T-cell (primary cell): ENCODE measurements around the gene KRTAP1-1. TPM values are rescaled to one million over a fixed set of nuclear protein-coding genes. Genes with fewer than 3 reads are reported as not detected.
A peak's percentile ranks its signal among the peaks of the same experiment; 100 is the strongest.

Source experiments
- ATAC-seq, 4 experiments: fragments of 200-7000 bp in 3 of 4; fragments of 150-1000 bp in 1 of 4; cut with Tn5 transposase; replicated peaks in 1 of 4; 1 replicate in 3 of 4; 2 replicates in 1 of 4; pipeline ENCODE4 v1.10.0; 2021; ENCODE audit warnings: moderate library complexity in 3 of 4, mild to moderate bottlenecking in 2 of 4, moderate number of reproducible peaks in 1 of 4
- CTCF ChIA-PET, 2 donors: fragments of 300-600 bp; sonication (Branson Sonifier 250); formaldehyde crosslinking; loops; one replicate each; lab custom pipeline; 2022; ENCODE audit warnings: antibody characterized with exemption in 2 of 2; lab: Charles Lee
- POLR2A ChIA-PET, 2 donors: fragments of 300-600 bp; sonication (Branson Sonifier 250); formaldehyde crosslinking; loops; one replicate each; lab custom pipeline; 2022; ENCODE audit warnings: antibody characterized with exemption in 2 of 2; lab: Charles Lee
- DNase-seq, 35 experiments: peaks; one replicate each; pipeline versions ENCODE4 v3.0.0 to v3.0.0-alpha.2; 2013 to 2023
- H3K27ac ChIP-seq: one replicate; pipeline ENCODE4 v1.5.1; 2013; ENCODE audit warnings: low read length
- H3K27me3 ChIP-seq, 2 experiments: replicated peaks in 1 of 2; 1 replicate in 1 of 2; 2 replicates in 1 of 2; pipeline versions ENCODE4 v1.6.1 to v1.7.0; 2013; ENCODE audit warnings: low read length in 1 of 2, mixed read lengths in 1 of 2; ENCODE audit not compliant: control insufficient read depth in 2 of 2, insufficient read depth in 2 of 2; ENCODE audit errors: extremely low read depth in 1 of 2
- H3K36me3 ChIP-seq, 2 donors: 1 replicate in 1 of 2; 2 replicates in 1 of 2; pipeline versions ENCODE4 v1.6.1 to v1.7.0; 2013; ENCODE audit warnings: low read length in 1 of 2; ENCODE audit not compliant: control insufficient read depth in 2 of 2, insufficient read depth in 1 of 2; ENCODE audit errors: extremely low read depth in 1 of 2
- H3K4me1 ChIP-seq, 2 experiments: 1 replicate in 1 of 2; 2 replicates in 1 of 2; pipeline versions ENCODE4 v1.6.1 to v1.7.0; 2013; ENCODE audit warnings: low read length in 2 of 2, mixed read lengths in 1 of 2; ENCODE audit not compliant: insufficient read depth in 2 of 2, control insufficient read depth in 1 of 2; ENCODE audit errors: extremely low read depth in 1 of 2
- H3K4me3 ChIP-seq, 2 donors: 1 replicate in 1 of 2; 2 replicates in 1 of 2; pipeline versions ENCODE4 v1.5.1 to v1.7.0; 2013; ENCODE audit warnings: mild to moderate bottlenecking in 2 of 2, low read length in 1 of 2, moderate library complexity in 1 of 2; ENCODE audit not compliant: control insufficient read depth in 1 of 2; ENCODE audit errors: extremely low read depth in 1 of 2
- H3K9me3 ChIP-seq: 2 replicates; pipeline ENCODE4 v1.7.0; 2013
- H3K27ac Mint-ChIP-seq, 2 donors: one replicate each; pipeline ENCODE4 v1.8.0; 2020 to 2021; ENCODE audit warnings: mild to moderate bottlenecking in 2 of 2, mixed read lengths in 2 of 2
- H3K27me3 Mint-ChIP-seq, 2 donors: one replicate each; pipeline ENCODE4 v1.8.0; 2021 to 2022; ENCODE audit warnings: mixed read lengths in 2 of 2
- H3K36me3 Mint-ChIP-seq: one replicate; pipeline ENCODE4 v1.8.0; 2021; ENCODE audit warnings: mixed read lengths
- H3K4me1 Mint-ChIP-seq, 3 donors: one replicate each; pipeline ENCODE4 v1.8.0; 2020 to 2022; ENCODE audit warnings: mixed read lengths in 3 of 3, mild to moderate bottlenecking in 1 of 3
- H3K4me3 Mint-ChIP-seq, 3 donors: one replicate each; pipeline ENCODE4 v1.8.0; 2020 to 2022; ENCODE audit warnings: mild to moderate bottlenecking in 3 of 3, mixed read lengths in 3 of 3, moderate library complexity in 3 of 3
- H3K9me3 Mint-ChIP-seq, 3 donors: one replicate each; pipeline ENCODE4 v1.8.0; 2020 to 2022; ENCODE audit warnings: mixed read lengths in 3 of 3
- WGBS: methylation state at CpG from one replicate; pipeline ENCODE4 v1.1.5; 2013; ENCODE audit warnings: missing lambda C conversion rate; ENCODE audit not compliant: insufficient coverage; 5-methylcytosine and 5-hydroxymethylcytosine counted together
- total RNA-seq, 35 experiments: library from RNA in 6 of 35; stranded (reverse) in 6 of 35; fragments of 120-200 nt in 1 of 35; gene quantifications; one replicate each; pipeline versions ENCODE4 v1.2.1 to v1.2.4 and lab custom pipeline; 2013 to 2026

Gene KRTAP1-1
- total RNA-seq, 5 donors from 2014 or later (not counting 1 experiment from before 2014, with no cell fraction given): not detected

DNA sequence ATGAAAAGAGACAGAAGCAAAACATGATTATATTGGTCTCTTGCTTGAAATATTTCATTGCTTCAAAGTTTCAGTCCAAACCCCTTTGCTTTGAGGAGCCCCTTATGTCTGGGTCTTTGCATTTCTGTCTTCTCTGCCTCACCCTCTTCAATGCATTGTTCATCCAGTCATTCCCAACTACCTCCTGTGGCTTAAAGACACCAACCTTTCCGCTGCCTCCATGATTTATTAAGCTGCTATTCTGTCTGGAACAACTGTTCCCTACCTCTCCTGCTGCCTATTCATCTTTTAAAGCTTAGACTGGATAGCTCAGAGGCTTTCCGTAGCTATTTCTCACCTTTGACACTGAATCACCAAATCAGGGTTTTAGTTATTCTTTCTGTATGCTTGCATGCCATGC lies 43.9 kb downstream of the KRTAP1-1 start:
- WGBS: 45% methylated on average over 1 of the region's 2 CpGs
- H3K9me3 ChIP-seq: no peaks in the 10 kb centered on the region
- peaks cover 6 to 12% of the 10 kb centered on the region in 2 experiments for H3K27me3 ChIP-seq
- Mint-ChIP-seq H3K9me3 (no peaks in the 10 kb centered on the region), H3K36me3 (no peaks in the 10 kb centered on the region), H3K27ac (no peak overlapping the region), H3K4me1 (no peaks in the 10 kb centered on the region), H3K4me3 (no peak overlapping the region), H3K27me3 (peaks cover 53 to 57% of the 10 kb centered on the region in 2 donors)
- no peak for DNase-seq
- CTCF ChIA-PET: no interaction called here
- POLR2A ChIA-PET: interaction anchor here in 1 of 2 donors (0.5 kb wide), 1 partner anchor 357 kb away, joined by 3 read pairs; no protein-coding TSS in a partner anchor
- H3K4me3 ChIP-seq: no peak overlapping the region
- ATAC-seq: no peak
- no peak overlapping the region for H3K27ac ChIP-seq
- H3K36me3 ChIP-seq: no peaks in the 10 kb centered on the region
- no peaks in the 10 kb centered on the region for H3K4me1 ChIP-seq

- H3K27ac ChIP-seq: no peak overlapping the region
- Mint-ChIP-seq H3K27ac (no peak overlapping the region), H3K9me3 (no peaks in the 10 kb centered on the region), H3K27me3 (peaks cover 55 to 56% of the 10 kb centered on the region in 2 donors), H3K36me3 (no peaks in the 10 kb centered on the region), H3K4me1 (no peaks in the 10 kb centered on the region), H3K4me3 (no peak overlapping the region)
- H3K4me1 ChIP-seq: no peaks in the 10 kb centered on the region
- DNase-seq (no peak), ATAC-seq (no peak)
- 14% methylated on average over 1 of the region's 4 CpGs for WGBS
- ChIA-PET CTCF (no interaction called here), POLR2A (no interaction called here)
- no peaks in the 10 kb centered on the region for H3K9me3 ChIP-seq
- H3K36me3 ChIP-seq: no peaks in the 10 kb centered on the region
- peaks cover 6 to 8% of the 10 kb centered on the region in 2 experiments for H3K27me3 ChIP-seq
- no peak overlapping the region for H3K4me3 ChIP-seq
Measured at GRCh38 chr17:40996829-40997228, 44.4 kb downstream of the KRTAP1-1 start.

DNA sequence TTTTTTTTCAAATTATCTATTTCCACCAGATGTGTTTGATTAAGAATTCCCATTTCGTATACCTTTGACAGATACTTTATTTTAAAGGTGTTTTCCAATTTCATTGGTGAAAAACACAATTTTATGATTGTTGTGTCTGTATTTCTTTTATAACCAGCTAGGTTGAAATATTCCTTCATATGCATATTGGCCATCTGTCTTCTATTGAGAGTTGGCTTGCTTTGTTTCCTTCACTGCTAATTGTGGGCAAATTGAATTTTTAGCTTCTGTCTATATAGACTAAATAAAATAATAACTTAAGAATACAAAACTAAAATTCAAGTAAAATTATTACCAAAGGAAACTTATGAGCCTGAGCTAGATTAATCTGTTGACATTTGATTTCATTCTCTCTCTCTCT lies 46.1 kb downstream of the KRTAP1-1 start:
- H3K4me3 Mint-ChIP-seq: no peak overlapping the region
- ChIA-PET CTCF (interaction anchor here in 1 of 2 donors (0.6 kb wide), 1 partner anchor 541 kb away, joined by 4 read pairs; no protein-coding TSS in a partner anchor), POLR2A (no interaction called here)
- H3K27me3 ChIP-seq: peaks cover 5 to 6% of the 10 kb centered on the region in 2 experiments
- H3K27ac ChIP-seq: no peak overlapping the region
- DNase-seq (no peak), ATAC-seq (no peak)
- peaks cover 2% of the 10 kb centered on the region for H3K9me3 ChIP-seq
- no peaks in the 10 kb centered on the region for H3K4me1 ChIP-seq
- no peak overlapping the region for H3K4me3 ChIP-seq
- H3K4me1 Mint-ChIP-seq: no peaks in the 10 kb centered on the region
- no peaks in the 10 kb centered on the region for H3K9me3 Mint-ChIP-seq
- no peak overlapping the region for H3K27ac Mint-ChIP-seq
- no CpG with 5 or more reads among the region's 1 CpG for WGBS
- peaks cover 55 to 56% of the 10 kb centered on the region in 2 donors for H3K27me3 Mint-ChIP-seq
- no peaks in the 10 kb centered on the region for H3K36me3 ChIP-seq
- H3K36me3 Mint-ChIP-seq: no peaks in the 10 kb centered on the region

GRCh38 chr17:40993839-40994238 lies 47.4 kb downstream of the KRTAP1-1 start, which contains the start of gene KRTAP3-3:
Gene KRTAP3-3, minus strand, starts transcription at chr17:40994164. Its CDS starts 67 bp downstream, at chr17:40994097.
- peaks cover 48 to 53% of the 10 kb centered on the region in 2 donors for H3K27me3 Mint-ChIP-seq
- Histone ChIP-seq H3K27me3 (peaks cover 0 to 6% of the 10 kb centered on the region in 2 experiments), H3K9me3 (peaks cover 2% of the 10 kb centered on the region), H3K4me1 (no peaks in the 10 kb centered on the region), H3K27ac (no peak within 1 kb of the TSS), H3K4me3 (no peak within 1 kb of the TSS), H3K36me3 (no peaks in the 10 kb centered on the region)
- WGBS: 50% methylated on average over 1 of the region's 4 CpGs
- H3K36me3 Mint-ChIP-seq: no peaks in the 10 kb centered on the region
- H3K9me3 Mint-ChIP-seq: no peaks in the 10 kb centered on the region
- H3K4me3 Mint-ChIP-seq: no peak within 1 kb of the TSS
- ATAC-seq (no peak), DNase-seq (no peak)
- no peaks in the 10 kb centered on the region for H3K4me1 Mint-ChIP-seq
- POLR2A ChIA-PET: no interaction called here
- peak within 1 kb of the TSS in 1 of 2 donors; percentile 40 for H3K27ac Mint-ChIP-seq
- CTCF ChIA-PET: no interaction called here

GRCh38 chr17:40993084-40993483 lies 48.2 kb downstream of the KRTAP1-1 start:
- H3K4me1 Mint-ChIP-seq: no peaks in the 10 kb centered on the region
- whole genome bisulfite sequencing: no CpG with 5 or more reads among the region's 2 CpGs
- H3K4me3 Mint-ChIP-seq: no peak overlapping the region
- ChIA-PET POLR2A (interaction anchor here in 1 of 2 donors (0.6 kb wide), 1 partner anchor 11 kb away, joined by 3 read pairs; no protein-coding TSS in a partner anchor), CTCF (no interaction called here)
- Histone ChIP-seq H3K27me3 (peaks cover 0 to 6% of the 10 kb centered on the region in 2 experiments), H3K27ac (no peak overlapping the region), H3K4me3 (no peak overlapping the region), H3K4me1 (no peaks in the 10 kb centered on the region), H3K36me3 (no peaks in the 10 kb centered on the region), H3K9me3 (peaks cover 2% of the 10 kb centered on the region)
- H3K27me3 Mint-ChIP-seq: peaks cover 49 to 50% of the 10 kb centered on the region in 2 donors
- DNase-seq (no peak), ATAC-seq (no peak)
- no peak overlapping the region for H3K27ac Mint-ChIP-seq
- no peaks in the 10 kb centered on the region for H3K36me3 Mint-ChIP-seq
- no peaks in the 10 kb centered on the region for H3K9me3 Mint-ChIP-seq

GRCh38 chr17:40992666-40993065 lies 48.6 kb downstream of the KRTAP1-1 start:
- no peak for ATAC-seq
- Histone ChIP-seq H3K9me3 (peaks cover 2% of the 10 kb centered on the region), H3K27me3 (peaks cover 0 to 6% of the 10 kb centered on the region in 2 experiments), H3K4me1 (no peaks in the 10 kb centered on the region), H3K36me3 (no peaks in the 10 kb centered on the region), H3K4me3 (no peak overlapping the region), H3K27ac (no peak overlapping the region)
- CTCF ChIA-PET: no interaction called here
- H3K27me3 Mint-ChIP-seq: peaks cover 46 to 47% of the 10 kb centered on the region in 2 donors
- no peaks in the 10 kb centered on the region for H3K9me3 Mint-ChIP-seq
- POLR2A ChIA-PET: interaction anchor here in 1 of 2 donors (0.6 kb wide), 1 partner anchor 10 kb away, joined by 3 read pairs; no protein-coding TSS in a partner anchor
- 56% methylated on average over 1 of the region's 3 CpGs for WGBS
- no peaks in the 10 kb centered on the region for H3K4me1 Mint-ChIP-seq
- DNase-seq: no peak
- H3K36me3 Mint-ChIP-seq: no peaks in the 10 kb centered on the region
- peak overlapping the region in 1 of 2 donors; percentile 29 for H3K27ac Mint-ChIP-seq
- no peak overlapping the region for H3K4me3 Mint-ChIP-seq
